DND-41 (cell line): ENCODE measurements around the gene PPM1N.

Experiments used
- CTCF ChIP-seq: IDR thresholded peaks from 2 replicates; pipeline ENCODE4 v1.5.1; 2012; ENCODE audit warnings: borderline replicate concordance, low read length, moderate library complexity, mild to moderate bottlenecking; ENCODE audit not compliant: poor library complexity, severe bottlenecking; ENCODE audit errors: extremely low read depth
- EZH2 ChIP-seq: IDR thresholded peaks from 3 replicates; pipeline ENCODE4 v1.6.1; 2012; ENCODE audit warnings: borderline replicate concordance, low read depth, mild to moderate bottlenecking, moderate library complexity, low read length, inconsistent platforms; ENCODE audit not compliant: severe bottlenecking

GRCh38 chr19:45448887-45449299 lies 49.4 kb upstream of the PPM1N start:
- no peak for TF ChIP-seq CTCF
- no peak for TF ChIP-seq EZH2
